ENCODE data around the gene SPATA6L. TPM values are rescaled to one million over a fixed set of nuclear protein-coding genes. Genes with fewer than 3 reads are reported as not detected.
A peak's percentile ranks its signal among the peaks of the same experiment; 100 is the strongest.
"Not testable (repeated sequence)": the region's sequence is repeated elsewhere in the genome, so short reads cannot be mapped to it uniquely, and the experiment has no call there.

The SPATA6L gene
- total RNA-seq, 1 donor from 2014 or later = 0.53 TPM

DNA sequence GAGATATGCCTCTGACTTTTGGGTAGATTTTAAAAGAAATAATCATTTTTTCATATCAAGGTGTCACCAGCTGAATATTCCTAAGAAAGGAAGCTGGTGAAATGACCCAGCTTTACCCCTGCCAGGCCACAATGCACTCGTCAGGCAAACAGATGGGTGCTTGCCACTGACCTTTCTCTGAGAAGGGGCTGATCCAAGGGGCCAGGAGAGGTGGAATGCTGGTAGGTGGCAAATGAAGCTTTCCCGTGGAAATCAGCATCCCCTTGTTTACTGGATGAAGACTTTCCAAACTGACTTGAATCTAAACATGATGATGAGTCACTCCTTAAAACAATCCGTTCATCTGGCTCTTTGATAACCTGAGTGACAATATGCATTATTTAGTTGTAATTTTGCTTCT lies 48.5 kb downstream of the SPATA6L start:
- Mint-ChIP-seq H3K4me3 (no peak overlapping the region), H3K4me1 (no peaks in the 10 kb centered on the region), H3K9me3 (no peaks in the 10 kb centered on the region), H3K27me3 (no peaks in the 10 kb centered on the region), H3K36me3 (ENCODE audit: low read depth) (no peaks in the 10 kb centered on the region), H3K27ac (no peak overlapping the region)
- TF ChIP-seq, protein P1, sequence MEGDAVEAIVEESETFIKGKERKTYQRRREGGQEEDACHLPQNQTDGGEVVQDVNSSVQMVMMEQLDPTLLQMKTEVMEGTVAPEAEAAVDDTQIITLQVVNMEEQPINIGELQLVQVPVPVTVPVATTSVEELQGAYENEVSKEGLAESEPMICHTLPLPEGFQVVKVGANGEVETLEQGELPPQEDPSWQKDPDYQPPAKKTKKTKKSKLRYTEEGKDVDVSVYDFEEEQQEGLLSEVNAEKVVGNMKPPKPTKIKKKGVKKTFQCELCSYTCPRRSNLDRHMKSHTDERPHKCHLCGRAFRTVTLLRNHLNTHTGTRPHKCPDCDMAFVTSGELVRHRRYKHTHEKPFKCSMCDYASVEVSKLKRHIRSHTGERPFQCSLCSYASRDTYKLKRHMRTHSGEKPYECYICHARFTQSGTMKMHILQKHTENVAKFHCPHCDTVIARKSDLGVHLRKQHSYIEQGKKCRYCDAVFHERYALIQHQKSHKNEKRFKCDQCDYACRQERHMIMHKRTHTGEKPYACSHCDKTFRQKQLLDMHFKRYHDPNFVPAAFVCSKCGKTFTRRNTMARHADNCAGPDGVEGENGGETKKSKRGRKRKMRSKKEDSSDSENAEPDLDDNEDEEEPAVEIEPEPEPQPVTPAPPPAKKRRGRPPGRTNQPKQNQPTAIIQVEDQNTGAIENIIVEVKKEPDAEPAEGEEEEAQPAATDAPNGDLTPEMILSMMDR (IDR thresholded peaks at IDR 0.05) = no peak
- ChIA-PET POLR2A (no interaction called here), CTCF (no interaction called here)
- DNase-seq = no peak
- no peak for ATAC-seq (ENCODE audit: low read depth)
- intact Hi-C loops (cut with micrococcal nuclease) = no loop called here

DNA sequence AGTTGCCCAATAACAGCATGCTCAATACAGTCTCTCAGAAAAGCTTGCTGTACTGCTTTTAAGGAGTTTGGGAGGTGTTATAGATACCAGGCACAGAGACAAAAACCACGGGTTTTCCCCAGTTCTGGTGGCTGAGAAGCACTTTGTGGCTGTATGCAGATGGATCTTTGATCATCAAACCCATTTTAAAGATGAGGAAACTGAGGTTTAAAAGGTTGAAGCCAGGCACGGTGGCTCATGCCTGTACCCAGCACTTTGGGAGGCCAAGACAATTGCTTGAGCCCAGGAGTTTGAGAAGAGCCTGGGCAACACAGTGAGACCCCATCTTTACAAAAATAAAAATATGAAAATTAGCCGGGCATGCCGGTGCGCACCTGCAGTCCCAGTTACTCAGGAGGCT lies 50.5 kb downstream of the SPATA6L start:
- ChIA-PET CTCF (no interaction called here), POLR2A (no interaction called here)
- intact Hi-C loops (cut with micrococcal nuclease) = no loop called here
- TF ChIP-seq, protein P1 (IDR thresholded peaks at IDR 0.05) = no peak
- Mint-ChIP-seq H3K27me3 (no peaks in the 10 kb centered on the region), H3K36me3 (ENCODE audit: low read depth) (no peaks in the 10 kb centered on the region), H3K4me1 (no peaks in the 10 kb centered on the region), H3K27ac (no peak overlapping the region), H3K4me3 (no peak overlapping the region), H3K9me3 (no peaks in the 10 kb centered on the region)
- ATAC-seq (ENCODE audit: low read depth) (no peak), DNase-seq (no peak)

DNA sequence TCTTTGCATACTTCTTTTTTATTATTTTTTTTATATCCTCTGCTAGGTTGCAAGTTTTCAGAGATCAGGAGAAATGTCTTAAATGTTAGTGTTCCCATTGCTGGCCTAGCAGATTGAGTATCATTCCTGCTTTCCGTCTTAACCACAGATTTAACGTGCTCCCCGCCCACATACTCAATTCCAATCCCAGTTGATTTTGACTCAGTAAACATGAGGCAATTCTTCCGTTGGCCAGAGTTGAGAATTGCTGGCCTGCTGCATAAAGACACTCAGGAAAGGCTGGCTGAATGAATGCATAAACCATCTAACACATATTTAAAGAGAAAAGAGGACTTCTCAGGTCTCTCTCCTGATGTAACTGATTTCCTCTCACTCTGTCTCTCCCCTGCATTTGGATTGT lies 51.0 kb downstream of the SPATA6L start:
- ChIA-PET POLR2A (no interaction called here), CTCF (no interaction called here)

DNA sequence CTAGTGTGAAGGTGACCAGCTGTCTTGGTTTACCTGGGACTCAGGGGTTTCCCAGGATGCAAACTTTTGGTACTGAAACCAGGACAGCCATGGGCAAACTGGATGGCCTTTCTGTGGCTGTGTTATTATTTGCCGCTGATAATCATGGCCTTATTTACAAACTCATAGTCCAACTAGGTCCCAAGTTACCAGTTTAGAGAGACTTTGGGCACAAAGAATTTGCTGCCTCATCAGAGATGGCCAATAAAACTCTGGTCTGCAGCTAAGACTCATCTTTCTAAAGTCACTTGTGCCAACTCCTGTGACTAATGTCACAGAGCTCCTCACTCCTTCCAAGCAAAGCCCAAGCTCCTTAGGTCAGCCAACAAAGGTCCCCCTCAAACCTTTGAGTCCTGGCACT lies 51.7 kb downstream of the SPATA6L start:
- TF ChIP-seq, protein P1 (IDR thresholded peaks at IDR 0.05) = no peak
- intact Hi-C loops (cut with micrococcal nuclease) = no loop called here
- no peak overlapping the region for H3K4me3 Mint-ChIP-seq
- H3K27me3 Mint-ChIP-seq = no peaks in the 10 kb centered on the region
- ATAC-seq (ENCODE audit: low read depth) (no peak), DNase-seq (no peak)
- no peaks in the 10 kb centered on the region for H3K4me1 Mint-ChIP-seq
- CTCF ChIA-PET = no interaction called here
- H3K9me3 Mint-ChIP-seq = no peaks in the 10 kb centered on the region
- H3K27ac Mint-ChIP-seq = no peak overlapping the region
- POLR2A ChIA-PET = no interaction called here
- H3K36me3 Mint-ChIP-seq (ENCODE audit: low read depth) = no peaks in the 10 kb centered on the region

More for the DNA sequence above, 51.0 kb downstream of the SPATA6L start:
- no peaks in the 10 kb centered on the region for H3K27me3 Mint-ChIP-seq
- TF ChIP-seq, protein P1 (IDR thresholded peaks at IDR 0.05) = no peak
- no peaks in the 10 kb centered on the region for H3K9me3 Mint-ChIP-seq
- ATAC-seq (ENCODE audit: low read depth) (no peak), DNase-seq (no peak)
- no peak overlapping the region for H3K27ac Mint-ChIP-seq
- intact Hi-C loops (cut with micrococcal nuclease) = no loop called here
- H3K36me3 Mint-ChIP-seq (ENCODE audit: low read depth) = no peaks in the 10 kb centered on the region
- H3K4me1 Mint-ChIP-seq = no peaks in the 10 kb centered on the region
- H3K4me3 Mint-ChIP-seq = no peak overlapping the region

DNA sequence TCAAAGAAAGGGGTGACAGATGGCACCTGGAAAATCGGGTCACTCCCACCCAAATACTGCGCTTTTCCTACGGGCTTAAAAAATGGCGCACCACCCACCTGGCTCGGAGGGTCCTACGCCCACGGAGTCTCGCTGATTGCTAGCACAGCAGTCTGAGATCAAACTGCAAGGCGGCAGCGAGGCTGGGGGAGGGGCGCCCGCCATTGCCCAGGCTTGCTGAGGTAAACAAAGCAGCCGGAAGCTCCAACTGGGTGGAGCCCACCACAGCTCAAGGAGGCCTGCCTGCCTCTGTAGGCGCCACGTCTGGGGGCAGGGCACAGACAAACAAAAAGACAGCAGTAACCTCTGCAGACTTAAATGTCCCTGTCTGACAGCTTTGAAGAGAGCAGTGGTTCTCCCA lies 60.2 kb downstream of the SPATA6L start:
- POLR2A ChIA-PET = not testable (repeated sequence)

DNA sequence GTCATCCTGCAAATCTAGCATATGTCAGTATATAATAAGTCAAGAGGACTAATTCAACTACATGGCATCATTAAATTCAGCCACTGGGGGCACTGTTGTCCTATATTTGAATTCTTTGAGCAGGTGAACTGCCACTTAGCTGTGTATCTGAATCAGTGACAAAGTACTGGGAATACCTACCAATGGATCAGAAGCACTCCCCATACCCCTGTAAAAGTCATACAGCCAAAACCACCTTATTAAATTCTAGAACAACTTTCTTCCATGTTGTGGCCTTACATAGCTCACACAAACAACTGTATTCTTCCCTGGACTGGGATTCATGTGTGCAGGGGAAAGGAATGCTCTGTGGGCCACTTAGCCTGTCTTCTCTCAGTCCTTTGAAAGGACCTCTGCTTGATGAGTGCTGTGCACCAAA lies 61.6 kb downstream of the SPATA6L start:
- ATAC-seq (ENCODE audit: low read depth) (peak; percentile 70), DNase-seq (no peak)
- intact Hi-C loops (cut with micrococcal nuclease) = loop anchor here (2.0 to 10.0 kb wide), 3 partner anchors 138 to 384 kb away; partner anchors contain the start of gene AK3
- H3K9me3 Mint-ChIP-seq = no peaks in the 10 kb centered on the region
- CTCF ChIA-PET = interaction anchor here (0.9 kb wide), 2 partner anchors 22 to 152 kb away, joined by 3 to 4 read pairs; no protein-coding TSS in a partner anchor
- H3K27ac Mint-ChIP-seq = no peak overlapping the region
- no peak overlapping the region for H3K4me3 Mint-ChIP-seq
- POLR2A ChIA-PET = interaction anchor here (0.6 kb wide), 1 partner anchor 1761 kb away, joined by 3 read pairs; the partner anchor contains the start of gene PUM3
- H3K27me3 Mint-ChIP-seq = peaks cover 4% of the 10 kb centered on the region
- H3K4me1 Mint-ChIP-seq = peaks cover 4% of the 10 kb centered on the region
- no peaks in the 10 kb centered on the region for H3K36me3 Mint-ChIP-seq (ENCODE audit: low read depth)
- TF ChIP-seq, protein P1 (IDR thresholded peaks at IDR 0.05) = no peak

More for the DNA sequence above, 60.2 kb downstream of the SPATA6L start:
- H3K4me1 Mint-ChIP-seq; H3K9me3 Mint-ChIP-seq; H3K27me3 Mint-ChIP-seq; H3K27ac Mint-ChIP-seq; DNase-seq; CTCF ChIA-PET; H3K4me3 Mint-ChIP-seq; ATAC-seq (ENCODE audit: low read depth); H3K36me3 Mint-ChIP-seq (ENCODE audit: low read depth): not testable (repeated sequence)
- intact Hi-C loops (cut with micrococcal nuclease) = loop anchor here (10.0 kb wide), 1 partner anchor 319 kb away; no protein-coding TSS in a partner anchor
